Measurements from ENCODE around the gene ENTPD8. TPM values are rescaled to one million over a fixed set of nuclear protein-coding genes. Genes with fewer than 3 reads are reported as not detected.

Gene ENTPD8
- total and polyA plus RNA-seq, 2 donors = 0.14 to 3.8 TPM

GRCh38 chr9:137429974-137430722 lies 11.0 kb downstream of the ENTPD8 start:
- no peak for DNase-seq (ENCODE audit: low read depth in 6 of 9, low spot score in 9 of 9)
- Histone ChIP-seq H3K27me3 (ENCODE audit: control insufficient read depth in 2 of 2, insufficient read depth in 1 of 2, low read length in 1 of 2) (peaks cover 0 to 30% of the 10 kb centered on the region in 2 donors), H3K27ac (ENCODE audit: low read depth in 1 of 2, low read length in 1 of 2) (no peak overlapping the region), H3K4me1 (ENCODE audit: control insufficient read depth in 2 of 2, insufficient read depth in 2 of 2, low read length in 2 of 2) (peaks cover 0 to 2% of the 10 kb centered on the region in 2 donors), H3K9me3 (ENCODE audit: control insufficient read depth in 2 of 2, insufficient read depth in 1 of 2, low read length in 1 of 2) (no peaks in the 10 kb centered on the region), H3K36me3 (ENCODE audit: control insufficient read depth in 2 of 2, insufficient read depth in 2 of 2, low read length in 1 of 2) (no peaks in the 10 kb centered on the region), H3K4me3 (ENCODE audit: low read length in 2 of 2) (no peak overlapping the region)
- 88% methylated on average over 34 of the region's 34 CpGs for WGBS

- no peaks in the 10 kb centered on the region for H3K36me3 ChIP-seq (ENCODE audit: control insufficient read depth in 2 of 2, insufficient read depth in 2 of 2, low read length in 1 of 2)
- no peak overlapping the region for H3K27ac ChIP-seq (ENCODE audit: low read depth in 1 of 2, low read length in 1 of 2)
- DNase-seq (ENCODE audit: low read depth in 6 of 9, low spot score in 9 of 9) = no peak
- H3K4me1 ChIP-seq (ENCODE audit: control insufficient read depth in 2 of 2, insufficient read depth in 2 of 2, low read length in 2 of 2) = peaks cover 0 to 2% of the 10 kb centered on the region in 2 donors
- peaks cover under 1 to 36% of the 10 kb centered on the region in 2 donors for H3K27me3 ChIP-seq (ENCODE audit: control insufficient read depth in 2 of 2, insufficient read depth in 1 of 2, low read length in 1 of 2)
- WGBS = 97% methylated on average over 14 of the region's 14 CpGs
- H3K4me3 ChIP-seq (ENCODE audit: low read length in 2 of 2) = no peak overlapping the region
- H3K9me3 ChIP-seq (ENCODE audit: control insufficient read depth in 2 of 2, insufficient read depth in 1 of 2, low read length in 1 of 2) = no peaks in the 10 kb centered on the region
Observed at GRCh38 chr9:137429546-137429890, 11.6 kb downstream of the ENTPD8 start.

GRCh38 chr9:137428841-137429545 lies 12.2 kb downstream of the ENTPD8 start:
- H3K4me3 ChIP-seq (ENCODE audit: low read length in 2 of 2) = no peak overlapping the region
- WGBS = 94% methylated on average over 27 of the region's 27 CpGs
- H3K9me3 ChIP-seq (ENCODE audit: control insufficient read depth in 2 of 2, insufficient read depth in 1 of 2, low read length in 1 of 2) = no peaks in the 10 kb centered on the region
- H3K36me3 ChIP-seq (ENCODE audit: control insufficient read depth in 2 of 2, insufficient read depth in 2 of 2, low read length in 1 of 2) = no peaks in the 10 kb centered on the region
- H3K27me3 ChIP-seq (ENCODE audit: control insufficient read depth in 2 of 2, insufficient read depth in 1 of 2, low read length in 1 of 2) = peaks cover 5 to 41% of the 10 kb centered on the region in 2 donors
- peaks cover 0 to 2% of the 10 kb centered on the region in 2 donors for H3K4me1 ChIP-seq (ENCODE audit: control insufficient read depth in 2 of 2, insufficient read depth in 2 of 2, low read length in 2 of 2)
- H3K27ac ChIP-seq (ENCODE audit: low read depth in 1 of 2, low read length in 1 of 2) = no peak overlapping the region
- DNase-seq (ENCODE audit: low read depth in 6 of 9, low spot score in 9 of 9) = no peak

GRCh38 chr9:137428311-137428630 lies 12.9 kb downstream of the ENTPD8 start:
- H3K4me1 ChIP-seq (ENCODE audit: control insufficient read depth in 2 of 2, insufficient read depth in 2 of 2, low read length in 2 of 2) = peaks cover 2% of the 10 kb centered on the region in 2 donors
- H3K4me3 ChIP-seq (ENCODE audit: low read length in 2 of 2) = no peak overlapping the region
- no peaks in the 10 kb centered on the region for H3K36me3 ChIP-seq (ENCODE audit: control insufficient read depth in 2 of 2, insufficient read depth in 2 of 2, low read length in 1 of 2)
- 90% methylated on average over 6 of the region's 6 CpGs for WGBS
- H3K27me3 ChIP-seq (ENCODE audit: control insufficient read depth in 2 of 2, insufficient read depth in 1 of 2, low read length in 1 of 2) = peaks cover 12 to 48% of the 10 kb centered on the region in 2 donors
- H3K27ac ChIP-seq (ENCODE audit: low read depth in 1 of 2, low read length in 1 of 2) = no peak overlapping the region
- DNase-seq (ENCODE audit: low read depth in 6 of 9, low spot score in 9 of 9) = no peak
- H3K9me3 ChIP-seq (ENCODE audit: control insufficient read depth in 2 of 2, insufficient read depth in 1 of 2, low read length in 1 of 2) = no peaks in the 10 kb centered on the region

- H3K36me3 ChIP-seq (ENCODE audit: control insufficient read depth in 2 of 2, insufficient read depth in 2 of 2, low read length in 1 of 2) = no peaks in the 10 kb centered on the region
- peaks cover 2 to 7% of the 10 kb centered on the region in 2 donors for H3K4me1 ChIP-seq (ENCODE audit: control insufficient read depth in 2 of 2, insufficient read depth in 2 of 2, low read length in 2 of 2)
- WGBS = 92% methylated on average over 27 of the region's 27 CpGs
- no peaks in the 10 kb centered on the region for H3K9me3 ChIP-seq (ENCODE audit: control insufficient read depth in 2 of 2, insufficient read depth in 1 of 2, low read length in 1 of 2)
- H3K27me3 ChIP-seq (ENCODE audit: control insufficient read depth in 2 of 2, insufficient read depth in 1 of 2, low read length in 1 of 2) = peaks cover 18 to 52% of the 10 kb centered on the region in 2 donors
- H3K27ac ChIP-seq (ENCODE audit: low read depth in 1 of 2, low read length in 1 of 2) = no peak overlapping the region
- H3K4me3 ChIP-seq (ENCODE audit: low read length in 2 of 2) = no peak overlapping the region
- no peak for DNase-seq (ENCODE audit: low read depth in 6 of 9, low spot score in 9 of 9)
Observed at GRCh38 chr9:137427454-137428310, 13.5 kb downstream of the ENTPD8 start.

GRCh38 chr9:137426018-137426681 lies 15.0 kb downstream of the ENTPD8 start:
- Histone ChIP-seq H3K36me3 (ENCODE audit: control insufficient read depth in 2 of 2, insufficient read depth in 2 of 2, low read length in 1 of 2) (no peaks in the 10 kb centered on the region), H3K27ac (ENCODE audit: low read depth in 1 of 2, low read length in 1 of 2) (no peak overlapping the region), H3K4me3 (ENCODE audit: low read length in 2 of 2) (no peak overlapping the region), H3K4me1 (ENCODE audit: control insufficient read depth in 2 of 2, insufficient read depth in 2 of 2, low read length in 2 of 2) (peaks cover 6 to 10% of the 10 kb centered on the region in 2 donors), H3K27me3 (ENCODE audit: control insufficient read depth in 2 of 2, insufficient read depth in 1 of 2, low read length in 1 of 2) (peaks cover 23 to 64% of the 10 kb centered on the region in 2 donors), H3K9me3 (ENCODE audit: control insufficient read depth in 2 of 2, insufficient read depth in 1 of 2, low read length in 1 of 2) (no peaks in the 10 kb centered on the region)
- no peak for DNase-seq (ENCODE audit: low read depth in 6 of 9, low spot score in 9 of 9)
- WGBS = 96% methylated on average over 18 of the region's 18 CpGs

GRCh38 chr9:137423514-137424291 lies 17.5 kb downstream of the ENTPD8 start:
- no peak for DNase-seq (ENCODE audit: low read depth in 6 of 9, low spot score in 9 of 9)
- peaks cover 23 to 70% of the 10 kb centered on the region in 2 donors for H3K27me3 ChIP-seq (ENCODE audit: control insufficient read depth in 2 of 2, insufficient read depth in 1 of 2, low read length in 1 of 2)
- H3K4me1 ChIP-seq (ENCODE audit: control insufficient read depth in 2 of 2, insufficient read depth in 2 of 2, low read length in 2 of 2) = peaks cover 6 to 10% of the 10 kb centered on the region in 2 donors
- peak overlapping the region in 1 of 2 donors; percentile 82 for H3K4me3 ChIP-seq (ENCODE audit: low read length in 2 of 2)
- WGBS = 11% methylated on average over 76 of the region's 77 CpGs
- H3K27ac ChIP-seq (ENCODE audit: low read depth in 1 of 2, low read length in 1 of 2) = peak overlapping the region in 1 of 2 donors; percentile 65
- H3K9me3 ChIP-seq (ENCODE audit: control insufficient read depth in 2 of 2, insufficient read depth in 1 of 2, low read length in 1 of 2) = no peaks in the 10 kb centered on the region
- no peaks in the 10 kb centered on the region for H3K36me3 ChIP-seq (ENCODE audit: control insufficient read depth in 2 of 2, insufficient read depth in 2 of 2, low read length in 1 of 2)
